Measurements from ENCODE around the gene DNAAF5. TPM values are rescaled to one million over a fixed set of nuclear protein-coding genes. Genes with fewer than 3 reads are reported as not detected.
"Not testable (repeated sequence)": the region's sequence is repeated elsewhere in the genome, so short reads cannot be mapped to it uniquely, and the experiment has no call there.

Gene DNAAF5
- total RNA-seq, 1 donor from 2014 or later = 59.7 TPM

GRCh38 chr7:786472-787255 is 60.2 kb downstream of the DNAAF5 start:
- TF ChIP-seq, protein P1, sequence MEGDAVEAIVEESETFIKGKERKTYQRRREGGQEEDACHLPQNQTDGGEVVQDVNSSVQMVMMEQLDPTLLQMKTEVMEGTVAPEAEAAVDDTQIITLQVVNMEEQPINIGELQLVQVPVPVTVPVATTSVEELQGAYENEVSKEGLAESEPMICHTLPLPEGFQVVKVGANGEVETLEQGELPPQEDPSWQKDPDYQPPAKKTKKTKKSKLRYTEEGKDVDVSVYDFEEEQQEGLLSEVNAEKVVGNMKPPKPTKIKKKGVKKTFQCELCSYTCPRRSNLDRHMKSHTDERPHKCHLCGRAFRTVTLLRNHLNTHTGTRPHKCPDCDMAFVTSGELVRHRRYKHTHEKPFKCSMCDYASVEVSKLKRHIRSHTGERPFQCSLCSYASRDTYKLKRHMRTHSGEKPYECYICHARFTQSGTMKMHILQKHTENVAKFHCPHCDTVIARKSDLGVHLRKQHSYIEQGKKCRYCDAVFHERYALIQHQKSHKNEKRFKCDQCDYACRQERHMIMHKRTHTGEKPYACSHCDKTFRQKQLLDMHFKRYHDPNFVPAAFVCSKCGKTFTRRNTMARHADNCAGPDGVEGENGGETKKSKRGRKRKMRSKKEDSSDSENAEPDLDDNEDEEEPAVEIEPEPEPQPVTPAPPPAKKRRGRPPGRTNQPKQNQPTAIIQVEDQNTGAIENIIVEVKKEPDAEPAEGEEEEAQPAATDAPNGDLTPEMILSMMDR (IDR thresholded peaks at IDR 0.05; ENCODE audit: insufficient read depth, low read length, poor library complexity, severe bottlenecking) = peak; percentile 96
- no peaks in the 10 kb centered on the region for H3K27me3 ChIP-seq (ENCODE audit: control insufficient read depth, insufficient read depth, low read length)
- H3K36me3 ChIP-seq (ENCODE audit: control insufficient read depth, insufficient read depth, low read length) = no peaks in the 10 kb centered on the region
- no peak for DNase-seq (ENCODE audit: low read depth)
- H3K4me3 ChIP-seq (ENCODE audit: low read depth, low read length) = no peak overlapping the region

- Histone ChIP-seq H3K4me3 (ENCODE audit: low read depth, low read length) (no peak overlapping the region), H3K36me3 (ENCODE audit: control insufficient read depth, insufficient read depth, low read length) (no peaks in the 10 kb centered on the region), H3K27me3 (ENCODE audit: control insufficient read depth, insufficient read depth, low read length) (no peaks in the 10 kb centered on the region)
- TF ChIP-seq, protein P1 (IDR thresholded peaks at IDR 0.05; ENCODE audit: insufficient read depth, low read length, poor library complexity, severe bottlenecking) = no peak
- no peak for DNase-seq (ENCODE audit: low read depth)
These were observed 61.1 kb downstream of the DNAAF5 start for GRCh38 chr7:787332-788240.

GRCh38 chr7:791519-791918 is 65.0 kb downstream of the DNAAF5 start:
- no peak for DNase-seq (ENCODE audit: low read depth)
- TF ChIP-seq, protein P1 (IDR thresholded peaks at IDR 0.05; ENCODE audit: insufficient read depth, low read length, poor library complexity, severe bottlenecking) = no peak
- Histone ChIP-seq H3K27me3 (ENCODE audit: control insufficient read depth, insufficient read depth, low read length) (no peaks in the 10 kb centered on the region), H3K4me3 (ENCODE audit: low read depth, low read length) (no peak overlapping the region), H3K36me3 (ENCODE audit: control insufficient read depth, insufficient read depth, low read length) (no peaks in the 10 kb centered on the region)

GRCh38 chr7:794207-794606 is 67.7 kb downstream of the DNAAF5 start:
- H3K27me3 ChIP-seq (ENCODE audit: control insufficient read depth, insufficient read depth, low read length) = no peaks in the 10 kb centered on the region
- no peak overlapping the region for H3K4me3 ChIP-seq (ENCODE audit: low read depth, low read length)
- no peak for DNase-seq (ENCODE audit: low read depth)
- no peaks in the 10 kb centered on the region for H3K36me3 ChIP-seq (ENCODE audit: control insufficient read depth, insufficient read depth, low read length)
- TF ChIP-seq, protein P1 (IDR thresholded peaks at IDR 0.05; ENCODE audit: insufficient read depth, low read length, poor library complexity, severe bottlenecking) = no peak

DNA sequence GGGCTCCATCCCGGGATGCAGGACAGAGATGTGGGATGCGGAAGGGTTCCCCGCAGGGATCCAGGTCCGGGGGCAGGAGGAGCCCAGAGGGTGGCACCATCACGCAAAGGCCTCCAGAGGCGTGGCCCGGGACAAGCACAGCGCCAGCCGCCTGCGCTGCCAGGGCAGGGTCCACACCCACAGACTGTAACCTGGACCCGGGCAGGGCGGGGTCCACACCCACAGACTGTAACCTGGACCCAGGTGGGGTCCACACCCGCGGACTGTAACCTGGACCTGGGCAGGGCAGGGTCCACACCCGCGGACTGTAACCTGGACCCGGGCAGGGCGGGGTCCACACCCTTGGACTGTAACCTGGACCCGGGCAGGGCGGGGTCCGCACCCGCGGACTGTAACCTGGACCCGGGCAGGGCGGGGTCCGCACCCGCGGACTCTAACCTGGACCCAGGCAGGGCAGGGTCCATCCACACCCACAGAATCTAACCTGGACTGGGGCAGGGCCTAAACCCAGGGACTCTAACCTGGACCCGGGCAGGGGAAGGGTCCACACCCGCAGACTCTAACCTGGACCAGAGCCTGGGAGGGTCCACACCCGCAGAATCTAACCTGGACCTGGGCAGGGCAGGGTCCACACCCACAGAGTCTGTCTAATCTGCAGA is 68.3 kb downstream of the DNAAF5 start:
- no peak for DNase-seq (ENCODE audit: low read depth)
- Histone ChIP-seq H3K4me3 (ENCODE audit: low read depth, low read length) (no peak overlapping the region), H3K36me3 (ENCODE audit: control insufficient read depth, insufficient read depth, low read length) (no peaks in the 10 kb centered on the region), H3K27me3 (ENCODE audit: control insufficient read depth, insufficient read depth, low read length) (no peaks in the 10 kb centered on the region)
- TF ChIP-seq, protein P1 (IDR thresholded peaks at IDR 0.05; ENCODE audit: insufficient read depth, low read length, poor library complexity, severe bottlenecking) = no peak

DNA sequence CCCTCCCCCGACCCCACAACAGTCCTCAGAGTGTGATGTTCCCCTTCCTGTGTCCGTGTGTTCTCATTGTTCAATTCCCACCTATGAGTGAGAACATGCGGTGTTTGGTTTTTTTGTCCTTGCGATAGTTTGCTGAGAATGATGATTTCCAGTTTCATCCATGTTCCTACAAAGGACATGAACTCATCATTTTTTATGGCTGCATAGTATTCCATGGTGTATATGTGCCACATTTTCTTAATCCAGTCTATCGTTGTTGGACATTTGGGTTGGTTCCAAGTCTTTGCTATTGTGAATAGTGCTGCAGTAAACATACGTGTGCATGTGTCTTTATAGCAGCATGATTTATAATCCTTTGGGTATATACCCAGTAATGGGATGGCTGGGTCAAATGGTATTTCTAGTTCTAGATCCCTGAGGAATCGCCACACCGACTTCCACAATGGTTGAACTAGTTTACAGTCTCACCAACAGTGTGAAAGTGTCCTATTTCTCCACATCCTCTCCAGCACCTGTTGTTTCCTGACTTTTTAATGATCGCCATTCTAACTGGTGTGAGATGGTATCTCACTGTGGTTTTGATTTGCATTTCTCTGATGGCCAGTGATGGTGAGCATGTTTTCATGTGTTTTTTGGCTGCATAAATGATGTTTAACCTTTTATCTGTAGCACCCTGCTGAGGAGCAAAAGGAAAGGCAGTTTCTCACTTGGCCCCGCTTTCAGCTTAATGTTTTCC is 70.1 kb downstream of the DNAAF5 start:
- not testable (repeated sequence) for H3K4me3 ChIP-seq (ENCODE audit: low read depth, low read length); DNase-seq (ENCODE audit: low read depth); H3K27me3 ChIP-seq (ENCODE audit: control insufficient read depth, insufficient read depth, low read length); H3K36me3 ChIP-seq (ENCODE audit: control insufficient read depth, insufficient read depth, low read length)
